ENCODE measurements around the gene CELF2.
"Not testable (repeated sequence)": the region's sequence is repeated elsewhere in the genome, so short reads cannot be mapped to it uniquely, and the experiment has no call there.

Gene CELF2

GRCh38 chr10:11125004-11125403 is 107.3 kb downstream of the CELF2 start (continued):
- TF ChIP-seq ZNF777 (tag by site-specific recombination; IDR thresholded peaks at IDR 0.05; ENCODE audit: borderline replicate concordance) (no peak), ZNF514 (tag by site-specific recombination; IDR thresholded peaks at IDR 0.05) (no peak), GFI1B (tag by site-specific recombination; IDR thresholded peaks at IDR 0.05) (no peak), ZSCAN18 (tag by site-specific recombination; IDR thresholded peaks at IDR 0.05) (no peak), MEIS1 (CRISPR knock-in tag; IDR thresholded peaks at IDR 0.05; ENCODE audit: borderline replicate concordance) (no peak), KLF1 (tag by site-specific recombination; IDR thresholded peaks at IDR 0.05) (no peak), ZNF223 (tag by site-specific recombination; IDR thresholded peaks at IDR 0.05) (no peak), BCL11A (tag by site-specific recombination; IDR thresholded peaks at IDR 0.05; ENCODE audit: low read depth) (no peak)

GRCh38 chr10:11127017-11127416 is 109.3 kb downstream of the CELF2 start:
- CTCF ChIA-PET; POLR2A ChIA-PET; H3K27ac ChIP-seq (ENCODE audit: extremely low read depth, low read depth, low read length); H3K36me3 ChIP-seq (ENCODE audit: control insufficient read depth in 2 of 2, insufficient read depth in 1 of 2, low read length in 2 of 2); H3K4me3 ChIP-seq (ENCODE audit: low read depth, low read length); H3K9me3 ChIP-seq (ENCODE audit: control insufficient read depth, insufficient read depth, low read depth, low read length); H3K4me1 ChIP-seq (ENCODE audit: control insufficient read depth, insufficient read depth, low read length): not testable (repeated sequence)
- TF ChIP-seq ZNF146 (tag by site-specific recombination; IDR thresholded peaks at IDR 0.05), result peak; percentile 78

- Histone ChIP-seq H3K36me3 (ENCODE audit: control insufficient read depth in 2 of 2, insufficient read depth in 1 of 2, low read length in 2 of 2) (no peaks in the 10 kb centered on the region), H3K4me3 (ENCODE audit: low read depth, low read length) (no peak overlapping the region), H3K27ac (ENCODE audit: extremely low read depth, low read depth, low read length) (no peak overlapping the region), H3K4me1 (ENCODE audit: control insufficient read depth, insufficient read depth, low read length) (no peaks in the 10 kb centered on the region), H3K9me3 (ENCODE audit: control insufficient read depth, insufficient read depth, low read depth, low read length) (no peaks in the 10 kb centered on the region)
- ChIA-PET POLR2A (no interaction called here), CTCF (no interaction called here)
- no peak for TF ChIP-seq ZNF639 (tag by site-specific recombination; IDR thresholded peaks at IDR 0.05)
- TF ChIP-seq ZNF692 (tag by site-specific recombination; IDR thresholded peaks at IDR 0.05), result no peak
- TF ChIP-seq ZNF654 (tag by site-specific recombination; IDR thresholded peaks at IDR 0.05; ENCODE audit: low read depth), result no peak
- no peak for TF ChIP-seq ZNF621 (tag by site-specific recombination; IDR thresholded peaks at IDR 0.05)
- no peak for TF ChIP-seq MZF1 (tag by site-specific recombination; IDR thresholded peaks at IDR 0.05; ENCODE audit: borderline replicate concordance)
- no peak for TF ChIP-seq GLIS2 (tag by site-specific recombination; IDR thresholded peaks at IDR 0.05)
- no peak for TF ChIP-seq ZNF404 (tag by site-specific recombination; IDR thresholded peaks at IDR 0.05)
- TF ChIP-seq IKZF3 (tag by site-specific recombination; IDR thresholded peaks at IDR 0.05), result no peak
- TF ChIP-seq ZNF521 (tag by site-specific recombination; IDR thresholded peaks at IDR 0.05), result no peak
- TF ChIP-seq KLF17 (tag by site-specific recombination; IDR thresholded peaks at IDR 0.05), result no peak
- TF ChIP-seq OSR2 (tag by site-specific recombination; IDR thresholded peaks at IDR 0.05), result no peak
- no peak for TF ChIP-seq ZNF211 (tag by site-specific recombination; IDR thresholded peaks at IDR 0.05; ENCODE audit: low read depth)
- TF ChIP-seq ZBTB21 (tag by site-specific recombination; IDR thresholded peaks at IDR 0.05), result no peak
- TF ChIP-seq ZNF513 (tag by site-specific recombination; IDR thresholded peaks at IDR 0.05), result no peak
These were observed 113.5 kb downstream of the CELF2 start for GRCh38 chr10:11131112-11131639.
